ENCODE measurements around the gene PPP3CB. TPM values are rescaled to one million over a fixed set of nuclear protein-coding genes. Genes with fewer than 3 reads are reported as not detected.
A peak's percentile ranks its signal among the peaks of the same experiment; 100 is the strongest.

PPP3CB gene
- total RNA-seq, 3 donors from 2014 or later (not counting 1 experiment from before 2014, with no cell fraction given) = 38.7 to 49.9 (median 41.2) TPM

- Histone ChIP-seq H3K4me1 (ENCODE audit: control insufficient read depth, insufficient read depth, low read length) (no peaks in the 10 kb centered on the region), H3K9me3 (ENCODE audit: control insufficient read depth, insufficient read depth, low read length) (no peaks in the 10 kb centered on the region), H3K36me3 (ENCODE audit: control insufficient read depth, insufficient read depth, low read length) (peaks cover 30% of the 10 kb centered on the region), H3K27me3 (ENCODE audit: control insufficient read depth, insufficient read depth, low read length) (no peaks in the 10 kb centered on the region), H3K27ac (ENCODE audit: low read length) (no peak overlapping the region), H3K4me3 (ENCODE audit: low read length) (no peak overlapping the region)
- ATAC-seq = no peak
- Mint-ChIP-seq H3K4me1 (peaks cover 9 to 12% of the 10 kb centered on the region in 2 donors), H3K36me3 (no peaks in the 10 kb centered on the region), H3K9me3 (no peaks in the 10 kb centered on the region), H3K4me3 (no peak overlapping the region), H3K27ac (peak overlapping the region in 1 of 2 donors; percentile 53), H3K27me3 (ENCODE audit: low read depth in 2 of 2) (no peaks in the 10 kb centered on the region)
- intact Hi-C loops (cut with micrococcal nuclease) = no loop called here
- TF ChIP-seq, protein P1, sequence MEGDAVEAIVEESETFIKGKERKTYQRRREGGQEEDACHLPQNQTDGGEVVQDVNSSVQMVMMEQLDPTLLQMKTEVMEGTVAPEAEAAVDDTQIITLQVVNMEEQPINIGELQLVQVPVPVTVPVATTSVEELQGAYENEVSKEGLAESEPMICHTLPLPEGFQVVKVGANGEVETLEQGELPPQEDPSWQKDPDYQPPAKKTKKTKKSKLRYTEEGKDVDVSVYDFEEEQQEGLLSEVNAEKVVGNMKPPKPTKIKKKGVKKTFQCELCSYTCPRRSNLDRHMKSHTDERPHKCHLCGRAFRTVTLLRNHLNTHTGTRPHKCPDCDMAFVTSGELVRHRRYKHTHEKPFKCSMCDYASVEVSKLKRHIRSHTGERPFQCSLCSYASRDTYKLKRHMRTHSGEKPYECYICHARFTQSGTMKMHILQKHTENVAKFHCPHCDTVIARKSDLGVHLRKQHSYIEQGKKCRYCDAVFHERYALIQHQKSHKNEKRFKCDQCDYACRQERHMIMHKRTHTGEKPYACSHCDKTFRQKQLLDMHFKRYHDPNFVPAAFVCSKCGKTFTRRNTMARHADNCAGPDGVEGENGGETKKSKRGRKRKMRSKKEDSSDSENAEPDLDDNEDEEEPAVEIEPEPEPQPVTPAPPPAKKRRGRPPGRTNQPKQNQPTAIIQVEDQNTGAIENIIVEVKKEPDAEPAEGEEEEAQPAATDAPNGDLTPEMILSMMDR (IDR thresholded peaks at IDR 0.05) = no peak
- DNase-seq = no peak
- 100% methylated on average over 1 of the region's 1 CpG for WGBS (ENCODE audit: insufficient coverage)
Measured at GRCh38 chr10:73439055-73439454, 56.8 kb downstream of the PPP3CB start.

- peaks cover 13 to 15% of the 10 kb centered on the region in 2 donors for H3K4me1 Mint-ChIP-seq
- no peaks in the 10 kb centered on the region for H3K4me1 ChIP-seq (ENCODE audit: control insufficient read depth, insufficient read depth, low read length)
- no peaks in the 10 kb centered on the region for H3K9me3 ChIP-seq (ENCODE audit: control insufficient read depth, insufficient read depth, low read length)
- no peak within 1 kb of the TSS for H3K4me3 ChIP-seq (ENCODE audit: low read length)
- intact Hi-C loops (cut with micrococcal nuclease) = no loop called here
- ATAC-seq (no peak), DNase-seq (peak in 1 of 2 donors; percentile 9)
- peak within 1 kb of the TSS; percentile 32 to 42 for H3K27ac Mint-ChIP-seq
- H3K9me3 Mint-ChIP-seq = no peaks in the 10 kb centered on the region
- H3K4me3 Mint-ChIP-seq = no peak within 1 kb of the TSS
- TF ChIP-seq, protein P1 (IDR thresholded peaks at IDR 0.05) = no peak
- H3K36me3 Mint-ChIP-seq = no peaks in the 10 kb centered on the region
- no peaks in the 10 kb centered on the region for H3K27me3 Mint-ChIP-seq (ENCODE audit: low read depth in 2 of 2)
- H3K27ac ChIP-seq (ENCODE audit: low read length) = no peak within 1 kb of the TSS
- peaks cover 16% of the 10 kb centered on the region for H3K36me3 ChIP-seq (ENCODE audit: control insufficient read depth, insufficient read depth, low read length)
- no peaks in the 10 kb centered on the region for H3K27me3 ChIP-seq (ENCODE audit: control insufficient read depth, insufficient read depth, low read length)
Measured at GRCh38 chr10:73433538-73433867, 62.3 kb downstream of the PPP3CB start, which contains the start of gene MSS51. Gene MSS51, minus strand, starts transcription at chr10:73433561. Its CDS starts 5,277 bp downstream, at chr10:73428284.

- Mint-ChIP-seq H3K27me3 (ENCODE audit: low read depth in 2 of 2) (no peaks in the 10 kb centered on the region), H3K4me3 (no peak overlapping the region), H3K4me1 (peaks cover 13 to 15% of the 10 kb centered on the region in 2 donors), H3K36me3 (no peaks in the 10 kb centered on the region), H3K27ac (peak overlapping the region; percentile 32 to 42), H3K9me3 (no peaks in the 10 kb centered on the region)
- H3K27me3 ChIP-seq (ENCODE audit: control insufficient read depth, insufficient read depth, low read length) = no peaks in the 10 kb centered on the region
- H3K36me3 ChIP-seq (ENCODE audit: control insufficient read depth, insufficient read depth, low read length) = peaks cover 13% of the 10 kb centered on the region
- WGBS (ENCODE audit: insufficient coverage) = 52% methylated on average over 2 of the region's 2 CpGs
- TF ChIP-seq, protein P1 (IDR thresholded peaks at IDR 0.05) = no peak
- intact Hi-C loops (cut with micrococcal nuclease) = no loop called here
- H3K27ac ChIP-seq (ENCODE audit: low read length) = no peak overlapping the region
- H3K9me3 ChIP-seq (ENCODE audit: control insufficient read depth, insufficient read depth, low read length) = no peaks in the 10 kb centered on the region
- H3K4me1 ChIP-seq (ENCODE audit: control insufficient read depth, insufficient read depth, low read length) = no peaks in the 10 kb centered on the region
- DNase-seq (no peak), ATAC-seq (no peak)
- no peak overlapping the region for H3K4me3 ChIP-seq (ENCODE audit: low read length)
Measured at GRCh38 chr10:73432646-73433537, 62.9 kb downstream of the PPP3CB start.

Measured in natural killer cell (primary cell).